Measurements from ENCODE around the gene PHC2.

The PHC2 gene

DNA sequence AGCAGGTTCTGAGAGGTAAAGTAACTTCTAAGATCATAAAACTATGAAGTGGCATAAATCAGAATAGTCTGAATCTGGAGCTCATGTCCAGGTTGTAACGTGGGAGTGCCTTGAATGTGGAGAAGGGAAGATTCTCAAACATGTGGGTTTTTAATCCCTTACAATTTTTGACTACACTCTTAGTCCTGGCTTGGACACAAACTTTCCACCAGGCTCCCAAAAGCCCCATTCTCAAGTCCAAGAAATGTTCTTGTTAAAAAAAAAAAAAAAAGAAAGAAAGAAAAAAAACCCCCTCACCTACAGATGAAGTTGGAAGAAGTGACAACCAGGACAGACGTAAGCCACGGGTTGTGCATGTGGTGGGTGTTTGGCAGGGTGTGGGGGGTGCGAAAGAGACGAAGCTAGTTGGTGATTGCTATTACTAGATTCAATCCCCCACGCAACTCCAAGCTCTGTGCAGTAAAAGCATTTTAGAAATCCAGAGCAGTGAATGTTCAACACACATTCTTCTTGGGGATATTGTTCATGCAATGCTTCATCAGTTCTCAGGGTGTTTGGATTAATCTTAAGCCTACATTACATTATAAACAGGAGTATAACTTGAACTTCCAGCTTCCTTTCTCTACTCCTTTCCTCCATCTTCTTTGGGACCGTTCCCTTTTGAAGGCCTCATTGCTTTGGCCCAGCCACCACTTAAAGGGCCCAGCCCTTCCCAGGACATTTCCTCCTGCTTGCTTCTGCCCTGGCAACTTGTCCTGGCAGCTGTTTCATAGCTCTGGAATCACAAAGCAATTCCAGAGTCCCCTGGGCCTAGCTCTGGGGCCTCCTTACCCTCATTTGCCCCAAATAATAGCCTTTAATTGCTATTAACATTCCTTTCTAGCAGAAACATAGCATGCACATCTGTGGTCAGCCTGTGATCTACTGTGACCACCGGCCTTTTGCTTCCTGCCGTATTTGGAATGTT is 41.8 kb downstream of the PHC2 start:
- DNase-seq (ENCODE audit: low spot score) = no peak

GRCh38 chr1:33387625-33388024 is 43.3 kb downstream of the PHC2 start:
- no peak for DNase-seq (ENCODE audit: low spot score)

- no peak for DNase-seq (ENCODE audit: low spot score)
Measured at GRCh38 chr1:33385251-33385650, 45.6 kb downstream of the PHC2 start.

DNA sequence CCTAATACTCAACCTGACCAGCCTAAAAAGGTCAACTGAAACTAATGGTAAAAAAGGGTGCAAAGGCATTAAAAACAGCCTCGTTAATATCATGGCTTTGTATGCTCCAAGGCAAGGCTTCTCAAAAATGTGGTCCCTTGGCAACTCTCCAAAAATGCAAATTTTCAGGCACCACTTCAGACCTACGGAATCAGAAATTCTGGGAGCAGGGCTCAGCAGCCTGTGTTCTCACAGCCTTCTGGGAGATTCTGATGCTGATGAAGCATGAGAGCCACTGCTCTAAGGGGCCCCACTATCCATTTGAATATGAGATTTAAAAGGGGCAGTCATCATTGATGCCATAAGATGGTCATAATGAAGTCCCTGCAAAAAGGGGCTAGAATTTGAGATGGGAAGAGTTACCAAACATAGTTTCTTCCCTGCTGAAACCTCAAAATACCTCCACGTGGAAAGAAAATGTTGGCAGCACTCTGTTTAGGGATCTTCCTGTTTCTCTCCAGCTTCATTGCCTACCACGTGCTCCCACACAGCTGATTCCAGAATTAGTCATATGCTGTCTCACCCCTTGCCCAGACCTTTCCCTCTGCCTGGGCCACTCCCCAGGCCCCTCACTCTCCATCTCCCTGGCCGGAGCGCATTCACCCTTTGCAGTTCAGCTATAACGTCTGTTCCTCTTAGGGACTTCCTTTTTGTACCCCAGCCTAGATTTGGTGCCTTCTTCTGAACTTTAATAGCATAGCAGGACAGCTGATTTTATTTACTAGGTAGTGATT is 46.7 kb downstream of the PHC2 start:
- peak; percentile 38 for DNase-seq (ENCODE audit: low spot score)

- DNase-seq (ENCODE audit: low spot score) = no peak
Measured at GRCh38 chr1:33383489-33383888, 47.4 kb downstream of the PHC2 start.

GRCh38 chr1:33382661-33383415 is 48.1 kb downstream of the PHC2 start:
- no peak for DNase-seq (ENCODE audit: low spot score)

DNA sequence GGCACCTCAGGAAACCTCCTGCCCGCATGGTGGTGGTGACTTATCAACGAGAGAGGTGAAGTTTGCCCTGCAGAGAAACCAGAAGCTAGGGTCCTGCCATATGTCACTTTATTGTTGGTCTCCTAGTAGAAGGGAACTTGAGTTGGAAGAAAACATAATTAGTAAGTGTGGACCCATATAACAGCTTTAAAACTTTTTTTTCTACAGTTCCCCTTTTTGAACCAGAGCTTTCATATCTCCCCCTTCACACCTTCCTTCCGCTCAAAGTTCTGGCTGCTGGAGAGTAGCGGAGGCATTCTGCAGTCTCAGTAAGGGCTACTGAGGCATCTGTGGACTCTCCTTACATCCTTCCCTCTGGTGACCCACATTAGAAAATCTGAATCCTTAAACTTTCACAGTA is 48.9 kb downstream of the PHC2 start:
- DNase-seq (ENCODE audit: low spot score) = no peak

GRCh38 chr1:33380811-33381210 is 50.1 kb downstream of the PHC2 start:
- DNase-seq (ENCODE audit: low spot score) = peak; percentile 38

GRCh38 chr1:33379631-33380354 is 51.1 kb downstream of the PHC2 start:
- no peak for DNase-seq (ENCODE audit: low spot score)

DNA sequence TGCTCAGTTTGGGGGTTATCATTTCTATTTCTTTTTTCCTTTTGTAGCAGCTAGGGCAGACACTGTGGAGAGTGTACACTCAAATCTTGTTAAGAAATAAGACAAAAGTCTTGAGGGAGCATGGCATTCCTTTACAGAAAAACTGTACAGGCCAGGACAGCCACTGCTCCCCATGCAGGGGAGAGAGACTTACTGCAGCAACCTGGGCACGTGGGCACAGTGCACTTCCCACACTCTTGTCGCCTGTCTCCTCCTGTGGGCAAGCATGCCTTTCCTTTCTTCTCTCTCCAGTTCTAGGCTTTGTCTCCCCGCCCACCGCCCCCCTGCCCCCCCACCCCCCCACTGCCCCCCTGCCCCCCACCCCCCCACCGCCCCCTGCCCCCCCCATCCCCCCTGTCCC is 51.9 kb downstream of the PHC2 start:
- DNase-seq (ENCODE audit: low spot score) = no peak

GRCh38 chr1:33378524-33378923 is 52.4 kb downstream of the PHC2 start:
- no peak for DNase-seq (ENCODE audit: low spot score)

GRCh38 chr1:33377756-33378155 is 53.1 kb downstream of the PHC2 start:
- DNase-seq (ENCODE audit: low spot score) = no peak

- no peak for DNase-seq (ENCODE audit: low spot score)
Measured at GRCh38 chr1:33377013-33377412, 53.9 kb downstream of the PHC2 start.

DNA sequence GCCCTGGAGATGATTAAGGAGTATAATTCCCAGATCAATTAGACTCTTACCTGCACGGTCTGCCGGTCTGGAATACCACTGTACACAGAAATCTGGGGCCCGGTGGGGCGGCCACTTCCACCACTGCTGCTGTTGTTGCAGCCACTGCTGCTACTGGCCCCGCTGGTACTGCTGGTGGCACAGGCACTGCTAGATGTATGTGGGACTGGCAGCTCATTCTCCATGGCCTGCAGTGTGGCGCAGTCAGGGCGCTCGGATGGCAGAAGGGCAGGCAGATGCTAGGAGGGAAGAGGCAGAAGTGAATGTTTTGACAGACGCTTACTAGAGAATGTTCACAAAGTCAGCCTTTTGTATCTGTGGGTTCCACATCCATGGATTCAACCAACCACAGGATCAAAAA is 55.6 kb downstream of the PHC2 start:
- no peak for DNase-seq (ENCODE audit: low spot score)

- DNase-seq (ENCODE audit: low spot score) = no peak
Measured at GRCh38 chr1:33374336-33375105, 56.4 kb downstream of the PHC2 start.

DNA sequence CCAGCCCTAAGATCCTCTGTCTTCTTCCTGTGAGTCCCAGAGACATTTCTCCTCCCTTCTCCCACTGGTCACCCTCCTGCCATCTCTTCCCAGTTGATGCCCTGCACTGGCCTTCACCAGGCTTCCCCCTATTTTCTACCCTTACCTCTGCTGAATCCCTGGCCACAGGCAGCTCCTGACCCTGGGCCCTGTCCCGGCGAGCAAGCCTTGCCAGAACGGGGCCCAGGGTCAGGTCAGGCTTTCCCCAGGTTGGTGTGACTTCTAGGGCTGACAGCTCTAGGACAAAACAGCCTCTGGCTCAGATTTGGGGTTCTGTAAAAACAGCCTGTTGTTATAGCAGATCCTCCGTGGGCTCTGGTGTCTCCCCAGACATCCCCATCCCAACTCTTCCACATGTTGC is 57.3 kb downstream of the PHC2 start:
- DNase-seq (ENCODE audit: low spot score) = no peak

DNA sequence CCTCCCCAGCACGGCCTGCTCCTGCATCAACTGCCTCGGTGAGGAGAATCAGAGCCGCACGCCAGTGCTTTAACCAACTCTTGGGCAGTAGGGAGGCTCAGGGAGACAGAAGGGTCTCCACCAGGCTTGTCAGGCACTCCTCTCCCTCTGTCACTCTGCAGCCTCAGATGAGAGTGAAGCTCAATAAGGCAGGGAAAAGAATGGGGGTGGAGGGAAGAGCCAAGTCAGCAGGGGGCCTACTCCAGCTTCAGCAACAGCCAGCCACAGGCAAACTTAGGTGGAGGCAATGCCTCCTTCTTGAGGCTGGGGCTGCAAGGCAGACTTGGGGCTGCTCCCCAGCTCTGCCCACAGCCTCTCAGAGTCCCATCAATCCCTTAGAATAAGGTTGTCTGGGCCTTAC is 58.2 kb downstream of the PHC2 start:
- DNase-seq (ENCODE audit: low spot score) = no peak

GRCh38 chr1:33372162-33372561 is 58.7 kb downstream of the PHC2 start:
- DNase-seq (ENCODE audit: low spot score) = no peak

GRCh38 chr1:33371334-33371733 is 59.6 kb downstream of the PHC2 start:
- no peak for DNase-seq (ENCODE audit: low spot score)

DNA sequence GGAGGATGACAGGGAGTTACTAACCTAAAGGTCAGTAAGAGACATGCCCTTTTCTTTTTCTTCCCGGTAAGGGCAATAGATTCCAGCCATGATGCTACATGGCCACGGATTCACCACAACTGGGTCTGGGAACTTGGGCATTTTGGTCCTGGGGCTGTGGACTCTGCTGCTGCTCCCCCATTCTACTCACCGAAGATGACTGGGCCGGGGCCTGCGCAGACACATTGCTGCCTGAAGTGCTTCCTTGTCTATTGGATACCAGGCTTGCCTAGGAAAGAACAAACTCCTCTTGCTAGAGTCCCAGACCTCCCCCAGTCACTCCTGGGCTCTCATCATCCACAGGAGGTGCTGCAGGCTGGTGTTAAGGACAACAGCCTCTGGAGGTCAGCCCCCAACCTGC is 60.1 kb downstream of the PHC2 start:
- no peak for DNase-seq (ENCODE audit: low spot score)

DNA sequence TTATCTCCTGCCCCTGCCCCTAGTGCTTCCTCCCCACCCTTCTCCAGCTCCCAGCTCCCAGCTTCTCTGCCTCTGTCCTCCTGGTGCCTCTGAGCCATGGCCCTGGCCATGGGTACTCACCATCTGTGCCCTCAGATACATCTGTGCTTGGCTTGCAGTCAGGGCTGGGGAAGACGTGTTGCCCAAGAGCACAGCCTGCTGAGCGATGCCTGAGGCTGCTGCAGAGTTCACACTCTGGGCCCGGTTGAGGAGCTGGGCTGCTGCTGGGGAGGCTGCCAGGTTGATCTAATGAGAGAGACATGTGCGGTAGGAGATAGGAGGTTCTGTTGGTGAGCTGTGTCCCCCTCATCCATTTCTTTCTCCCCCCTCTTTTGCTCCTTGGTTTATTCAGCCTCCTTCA is 60.6 kb downstream of the PHC2 start:
- no peak for DNase-seq (ENCODE audit: low spot score)

All from SW480 (cell line).